MM.1S (cell line): Measurements from ENCODE around the gene TSHZ2.

ENCODE experiments used
- DNase-seq: peaks from one replicate; pipeline ENCODE4 v3.0.0-alpha.2; 2015
- H2AFZ ChIP-seq: fragments of 300-600 bp; sonication (generic); 2 replicates; pipeline ENCODE4 v1.6.0; 2016; ENCODE audit warnings: antibody characterized with exemption, low read length
- H3F3A ChIP-seq: fragments of 300-600 bp; sonication (generic); 2 replicates; pipeline ENCODE4 v1.6.1; 2016; ENCODE audit warnings: mild to moderate bottlenecking, antibody characterized with exemption, low read length, moderate library complexity, mixed read lengths; ENCODE audit not compliant: insufficient read depth
- H3K27ac ChIP-seq: fragments of 300-600 bp; sonication (generic); 2 replicates; pipeline ENCODE4 v1.5.1; 2016; ENCODE audit warnings: mild to moderate bottlenecking, low read length
- H3K27me3 ChIP-seq: fragments of 300-600 bp; sonication (generic); replicated peaks from 2 replicates; pipeline ENCODE4 v1.6.0; 2016; ENCODE audit warnings: low read length; ENCODE audit not compliant: insufficient read depth
- H3K36me3 ChIP-seq: fragments of 300-600 bp; sonication (generic); replicated peaks from 2 replicates; pipeline ENCODE4 v1.6.1; 2016; ENCODE audit warnings: mild to moderate bottlenecking, low read length, mixed read lengths; ENCODE audit not compliant: insufficient read depth
- H3K4me1 ChIP-seq: fragments of 300-600 bp; sonication (generic); 2 replicates; pipeline ENCODE4 v1.6.1; 2016; ENCODE audit warnings: low read length, mixed read lengths
- H3K4me2 ChIP-seq: fragments of 300-600 bp; sonication (generic); 2 replicates; pipeline ENCODE4 v1.6.0; 2016; ENCODE audit warnings: low read depth, low read length
- H3K4me3 ChIP-seq: fragments of 300-600 bp; sonication (generic); 2 replicates; pipeline ENCODE4 v1.5.1; 2016; ENCODE audit warnings: low read length, mixed read lengths
- H3K79me2 ChIP-seq: fragments of 300-600 bp; sonication (generic); 2 replicates; pipeline ENCODE4 v1.6.1; 2016; ENCODE audit warnings: mixed run types, low read length, mixed read lengths
- H3K9ac ChIP-seq: fragments of 300-600 bp; sonication (generic); 2 replicates; pipeline ENCODE4 v1.6.1; 2016; ENCODE audit warnings: low read length, mixed read lengths
- H3K9me2 ChIP-seq: fragments of 300-600 bp; sonication (generic); replicated peaks from 2 replicates; pipeline ENCODE4 v1.6.1; 2016; ENCODE audit warnings: mild to moderate bottlenecking, low read length, mixed read lengths; ENCODE audit not compliant: insufficient read depth
- H3K9me3 ChIP-seq: fragments of 300-600 bp; sonication (generic); replicated peaks from 2 replicates; pipeline ENCODE4 v1.6.1; 2016; ENCODE audit warnings: mild to moderate bottlenecking, low read length, mixed read lengths; ENCODE audit not compliant: insufficient read depth
- H4K20me1 ChIP-seq: fragments of 300-600 bp; sonication (generic); 2 replicates; pipeline ENCODE4 v1.6.1; 2016; ENCODE audit warnings: mild to moderate bottlenecking, low read length, moderate library complexity, mixed read lengths; ENCODE audit not compliant: insufficient read depth
- EZH2 ChIP-seq: fragments of 300-600 bp; sonication (generic); optimal IDR thresholded peaks from 2 replicates; pipeline ENCODE3; 2017; ENCODE audit warnings: low read depth, mild to moderate bottlenecking, antibody characterized with exemption, low read length, mixed read lengths
- EZH2phosphoT487 ChIP-seq: fragments of 300-600 bp; sonication (generic); IDR thresholded peaks from 2 replicates; pipeline ENCODE4 v1.6.1; 2018; ENCODE audit warnings: antibody characterized with exemption, low read length
- TF ChIP-seq, protein P1 (sequence below): fragments of 300-600 bp; sonication (generic); IDR thresholded peaks from 2 replicates; pipeline ENCODE4 v1.5.1; 2016; ENCODE audit warnings: antibody characterized with exemption, low read length, mixed read lengths

The TSHZ2 gene

GRCh38 chr20:53291548-53291947, 319.4 kb downstream of the TSHZ2 start:
- no peaks in the 10 kb centered on the region for H3K36me3 ChIP-seq
- H3K79me2 ChIP-seq, result no peaks in the 10 kb centered on the region
- no peaks in the 10 kb centered on the region for H4K20me1 ChIP-seq
- H3K4me3 ChIP-seq, result no peak overlapping the region
- no peak overlapping the region for H2AFZ ChIP-seq
- H3K9me2 ChIP-seq, result no peaks in the 10 kb centered on the region
- H3K4me1 ChIP-seq, result no peaks in the 10 kb centered on the region
- no peak overlapping the region for H3K4me2 ChIP-seq
- no peak for DNase-seq
- no peak overlapping the region for H3K27ac ChIP-seq
- no peaks in the 10 kb centered on the region for H3K27me3 ChIP-seq
- no peaks in the 10 kb centered on the region for H3F3A ChIP-seq
- no peak overlapping the region for H3K9ac ChIP-seq
- H3K9me3 ChIP-seq, result no peaks in the 10 kb centered on the region; the same call in 1 of the 2 replicates
- TF ChIP-seq, protein P1, sequence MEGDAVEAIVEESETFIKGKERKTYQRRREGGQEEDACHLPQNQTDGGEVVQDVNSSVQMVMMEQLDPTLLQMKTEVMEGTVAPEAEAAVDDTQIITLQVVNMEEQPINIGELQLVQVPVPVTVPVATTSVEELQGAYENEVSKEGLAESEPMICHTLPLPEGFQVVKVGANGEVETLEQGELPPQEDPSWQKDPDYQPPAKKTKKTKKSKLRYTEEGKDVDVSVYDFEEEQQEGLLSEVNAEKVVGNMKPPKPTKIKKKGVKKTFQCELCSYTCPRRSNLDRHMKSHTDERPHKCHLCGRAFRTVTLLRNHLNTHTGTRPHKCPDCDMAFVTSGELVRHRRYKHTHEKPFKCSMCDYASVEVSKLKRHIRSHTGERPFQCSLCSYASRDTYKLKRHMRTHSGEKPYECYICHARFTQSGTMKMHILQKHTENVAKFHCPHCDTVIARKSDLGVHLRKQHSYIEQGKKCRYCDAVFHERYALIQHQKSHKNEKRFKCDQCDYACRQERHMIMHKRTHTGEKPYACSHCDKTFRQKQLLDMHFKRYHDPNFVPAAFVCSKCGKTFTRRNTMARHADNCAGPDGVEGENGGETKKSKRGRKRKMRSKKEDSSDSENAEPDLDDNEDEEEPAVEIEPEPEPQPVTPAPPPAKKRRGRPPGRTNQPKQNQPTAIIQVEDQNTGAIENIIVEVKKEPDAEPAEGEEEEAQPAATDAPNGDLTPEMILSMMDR, result peak; percentile 19; the same call in 1 of the 2 replicates
- TF ChIP-seq EZH2phosphoT487, result no peak

DNA sequence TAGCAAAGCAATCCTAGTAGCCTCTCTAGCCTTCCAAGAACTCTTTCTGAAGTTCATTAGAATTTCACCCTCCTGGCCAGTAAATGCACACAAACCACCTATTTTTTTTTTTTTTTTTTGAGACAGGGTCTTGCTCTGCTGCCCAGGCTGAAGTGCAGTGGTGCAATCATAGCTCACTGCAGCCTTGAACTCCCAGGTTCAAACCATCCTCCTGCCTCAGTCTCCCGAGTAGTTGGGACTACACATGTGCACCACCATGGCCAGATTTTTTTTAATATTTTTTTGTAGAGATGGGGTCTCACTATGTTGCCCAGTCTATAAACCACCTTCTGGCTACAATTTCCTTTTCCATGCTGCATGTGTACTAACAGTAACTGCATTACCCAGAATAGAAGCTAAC, 320.2 kb downstream of the TSHZ2 start:
- Histone ChIP-seq H3K4me1 (no peaks in the 10 kb centered on the region), H3F3A (no peaks in the 10 kb centered on the region), H4K20me1 (no peaks in the 10 kb centered on the region), H3K27me3 (no peaks in the 10 kb centered on the region), H3K4me2 (no peak overlapping the region), H3K79me2 (no peaks in the 10 kb centered on the region), H3K9me2 (no peaks in the 10 kb centered on the region), H3K36me3 (no peaks in the 10 kb centered on the region), H3K9me3 (no peaks in the 10 kb centered on the region; the same call in 1 of the 2 replicates), H3K4me3 (no peak overlapping the region), H2AFZ (no peak overlapping the region), H3K9ac (no peak overlapping the region), H3K27ac (no peak overlapping the region)
- no peak for TF ChIP-seq EZH2phosphoT487
- TF ChIP-seq EZH2, result no peak
- TF ChIP-seq, protein P1, result no peak
- DNase-seq, result no peak

GRCh38 chr20:53294804-53295203, 322.6 kb downstream of the TSHZ2 start:
- TF ChIP-seq EZH2phosphoT487 (no peak), EZH2 (no peak)
- TF ChIP-seq, protein P1, result no peak
- H2AFZ ChIP-seq, result no peak overlapping the region
- H3K27me3 ChIP-seq, result no peaks in the 10 kb centered on the region

More at GRCh38 chr20:53294804-53295203, 322.6 kb downstream of the TSHZ2 start:
- no peaks in the 10 kb centered on the region for H4K20me1 ChIP-seq
- H3K36me3 ChIP-seq, result no peaks in the 10 kb centered on the region
- no peaks in the 10 kb centered on the region for H3F3A ChIP-seq
- no peak for DNase-seq
- no peak overlapping the region for H3K4me2 ChIP-seq
- H3K9me2 ChIP-seq, result no peaks in the 10 kb centered on the region
- no peak overlapping the region for H3K4me3 ChIP-seq
- H3K9ac ChIP-seq, result no peak overlapping the region
- H3K4me1 ChIP-seq, result no peaks in the 10 kb centered on the region
- no peaks in the 10 kb centered on the region for H3K79me2 ChIP-seq
- no peak overlapping the region for H3K27ac ChIP-seq
- no peaks in the 10 kb centered on the region; the same call in 1 of the 2 replicates for H3K9me3 ChIP-seq
